Stomach (tissue), 4 donors: Measurements from ENCODE around the gene WFS1.

ENCODE experiments used
- POLR2A ChIP-seq, 4 donors: fragments of 450-650 bp; IDR thresholded peaks; one replicate each; pipeline ENCODE4 v1.6.1; 2016; ENCODE audit warnings: antibody characterized with exemption in 4 of 4, control low read depth in 2 of 4, mild to moderate bottlenecking in 1 of 4, moderate library complexity in 1 of 4
- TF ChIP-seq, protein P1 (sequence below), 7 experiments: fragments of 450-650 bp in 4 of 7; fragments of 200-600 bp in 3 of 7; sonication (generic) in 3 of 7; IDR thresholded peaks; one replicate each; pipeline ENCODE4 v1.5.1; 2016 to 2019; ENCODE audit warnings: antibody characterized with exemption in 7 of 7, control low read depth in 2 of 7, mild to moderate bottlenecking in 1 of 7

- TF ChIP-seq POLR2A (IDR thresholded peaks at IDR 0.05): no peak
- TF ChIP-seq, protein P1, sequence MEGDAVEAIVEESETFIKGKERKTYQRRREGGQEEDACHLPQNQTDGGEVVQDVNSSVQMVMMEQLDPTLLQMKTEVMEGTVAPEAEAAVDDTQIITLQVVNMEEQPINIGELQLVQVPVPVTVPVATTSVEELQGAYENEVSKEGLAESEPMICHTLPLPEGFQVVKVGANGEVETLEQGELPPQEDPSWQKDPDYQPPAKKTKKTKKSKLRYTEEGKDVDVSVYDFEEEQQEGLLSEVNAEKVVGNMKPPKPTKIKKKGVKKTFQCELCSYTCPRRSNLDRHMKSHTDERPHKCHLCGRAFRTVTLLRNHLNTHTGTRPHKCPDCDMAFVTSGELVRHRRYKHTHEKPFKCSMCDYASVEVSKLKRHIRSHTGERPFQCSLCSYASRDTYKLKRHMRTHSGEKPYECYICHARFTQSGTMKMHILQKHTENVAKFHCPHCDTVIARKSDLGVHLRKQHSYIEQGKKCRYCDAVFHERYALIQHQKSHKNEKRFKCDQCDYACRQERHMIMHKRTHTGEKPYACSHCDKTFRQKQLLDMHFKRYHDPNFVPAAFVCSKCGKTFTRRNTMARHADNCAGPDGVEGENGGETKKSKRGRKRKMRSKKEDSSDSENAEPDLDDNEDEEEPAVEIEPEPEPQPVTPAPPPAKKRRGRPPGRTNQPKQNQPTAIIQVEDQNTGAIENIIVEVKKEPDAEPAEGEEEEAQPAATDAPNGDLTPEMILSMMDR (IDR thresholded peaks at IDR 0.05): no peak
These were observed 17.6 kb upstream of the WFS1 start for GRCh38 chr4:6252051-6252450.
